Cardiac fibroblast (primary cell): ENCODE results near the gene FMN1.

ENCODE experiments used
- DNase-seq, 2 donors: peaks; one replicate each; pipeline versions ENCODE4 v3.0.0 to v3.0.0-alpha.2; 2010; ENCODE audit warnings: low read depth in 2 of 2
- H3K4me3 ChIP-seq, 2 donors: replicated peaks in 1 of 2; 1 replicate in 1 of 2; 2 replicates in 1 of 2; pipeline ENCODE4 v1.5.1; 2011; ENCODE audit warnings: low read depth in 2 of 2, low read length in 2 of 2, mild to moderate bottlenecking in 2 of 2, moderate library complexity in 1 of 2
- TF ChIP-seq, protein P1 (sequence below): IDR thresholded peaks from one replicate; pipeline ENCODE4 v1.5.1; 2011; ENCODE audit warnings: low read depth, mild to moderate bottlenecking, low read length, inconsistent platforms

The FMN1 gene

DNA sequence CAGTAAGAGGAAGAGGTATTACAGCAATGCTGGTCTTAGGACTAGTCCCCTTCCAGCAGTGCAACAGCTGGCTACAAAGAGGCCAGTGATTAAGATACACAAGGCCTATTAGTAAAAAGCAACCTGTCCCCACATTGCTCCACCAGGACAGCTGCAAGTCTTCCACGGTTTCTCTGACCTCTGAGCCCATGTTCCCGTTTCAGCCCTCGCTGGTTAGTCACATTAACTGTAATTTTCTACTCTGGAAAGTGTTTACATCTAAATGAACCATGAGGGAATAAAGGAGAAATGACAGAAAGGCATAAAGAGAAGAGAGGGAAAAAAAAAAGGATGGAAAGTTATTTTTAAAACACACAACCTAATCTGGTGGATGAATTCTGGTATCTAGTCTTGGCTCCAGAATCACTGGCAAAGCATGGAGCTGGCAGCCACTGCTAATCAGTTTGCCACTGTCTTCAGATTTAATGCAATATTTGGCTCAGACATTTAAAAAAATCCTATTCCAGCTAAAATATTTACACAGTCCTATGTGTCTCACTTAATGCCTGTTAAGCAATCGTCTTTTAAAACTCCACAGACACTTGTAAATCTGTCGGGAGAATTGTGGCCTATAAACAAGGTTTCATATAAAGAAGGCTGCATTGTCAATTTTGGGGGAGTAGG lies 321.8 kb downstream of the FMN1 start:
- DNase-seq, result peak; percentile 50 to 87
- TF ChIP-seq, protein P1, sequence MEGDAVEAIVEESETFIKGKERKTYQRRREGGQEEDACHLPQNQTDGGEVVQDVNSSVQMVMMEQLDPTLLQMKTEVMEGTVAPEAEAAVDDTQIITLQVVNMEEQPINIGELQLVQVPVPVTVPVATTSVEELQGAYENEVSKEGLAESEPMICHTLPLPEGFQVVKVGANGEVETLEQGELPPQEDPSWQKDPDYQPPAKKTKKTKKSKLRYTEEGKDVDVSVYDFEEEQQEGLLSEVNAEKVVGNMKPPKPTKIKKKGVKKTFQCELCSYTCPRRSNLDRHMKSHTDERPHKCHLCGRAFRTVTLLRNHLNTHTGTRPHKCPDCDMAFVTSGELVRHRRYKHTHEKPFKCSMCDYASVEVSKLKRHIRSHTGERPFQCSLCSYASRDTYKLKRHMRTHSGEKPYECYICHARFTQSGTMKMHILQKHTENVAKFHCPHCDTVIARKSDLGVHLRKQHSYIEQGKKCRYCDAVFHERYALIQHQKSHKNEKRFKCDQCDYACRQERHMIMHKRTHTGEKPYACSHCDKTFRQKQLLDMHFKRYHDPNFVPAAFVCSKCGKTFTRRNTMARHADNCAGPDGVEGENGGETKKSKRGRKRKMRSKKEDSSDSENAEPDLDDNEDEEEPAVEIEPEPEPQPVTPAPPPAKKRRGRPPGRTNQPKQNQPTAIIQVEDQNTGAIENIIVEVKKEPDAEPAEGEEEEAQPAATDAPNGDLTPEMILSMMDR, result no peak
- no peak overlapping the region for H3K4me3 ChIP-seq

- DNase-seq, result no peak
- H3K4me3 ChIP-seq, result no peak overlapping the region
- TF ChIP-seq, protein P1, result no peak
Measured at GRCh38 chr15:32871883-32872282, 322.6 kb downstream of the FMN1 start.

DNA sequence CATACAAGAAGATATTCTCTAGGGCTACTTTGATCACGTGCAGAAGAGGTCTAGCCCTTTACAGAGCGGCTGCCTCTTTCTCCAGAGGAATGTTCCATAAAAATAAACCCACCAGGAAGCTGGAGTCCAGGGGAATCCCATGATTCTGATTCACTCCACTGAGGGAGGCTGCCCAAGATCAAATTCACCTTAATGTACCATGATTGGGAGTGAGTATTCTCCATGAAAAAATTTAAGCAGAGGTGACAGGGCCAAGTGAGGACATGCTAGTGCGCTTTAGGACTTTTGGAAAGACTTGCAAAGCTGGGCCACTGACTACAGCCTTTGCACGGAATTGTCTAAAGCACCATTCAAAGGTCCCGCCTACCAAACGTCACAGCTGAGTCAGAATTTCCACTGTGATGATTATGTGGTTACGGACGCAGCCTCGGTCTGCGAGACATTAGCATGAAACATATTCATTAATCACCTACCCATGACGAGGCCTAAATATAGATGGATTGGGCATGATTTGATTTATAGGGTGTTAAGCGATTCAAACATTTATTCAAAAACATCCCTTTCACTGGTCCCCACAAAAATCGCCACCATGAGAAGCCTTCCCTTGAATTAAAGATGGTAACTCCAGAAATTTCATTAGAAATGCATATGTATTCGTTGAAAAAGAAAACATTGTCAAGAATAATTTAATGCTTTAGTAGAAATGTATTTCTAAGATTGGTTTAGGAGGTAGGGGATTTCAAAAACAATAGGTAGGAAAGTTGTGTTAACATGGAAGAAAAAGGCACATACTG lies 324.1 kb downstream of the FMN1 start:
- TF ChIP-seq, protein P1, result no peak
- H3K4me3 ChIP-seq, result no peak overlapping the region
- peak; percentile 92 to 98 for DNase-seq

- no peak for DNase-seq
- TF ChIP-seq, protein P1, result no peak
- H3K4me3 ChIP-seq, result no peak overlapping the region
Measured at GRCh38 chr15:32869776-32870175, 324.7 kb downstream of the FMN1 start.

DNA sequence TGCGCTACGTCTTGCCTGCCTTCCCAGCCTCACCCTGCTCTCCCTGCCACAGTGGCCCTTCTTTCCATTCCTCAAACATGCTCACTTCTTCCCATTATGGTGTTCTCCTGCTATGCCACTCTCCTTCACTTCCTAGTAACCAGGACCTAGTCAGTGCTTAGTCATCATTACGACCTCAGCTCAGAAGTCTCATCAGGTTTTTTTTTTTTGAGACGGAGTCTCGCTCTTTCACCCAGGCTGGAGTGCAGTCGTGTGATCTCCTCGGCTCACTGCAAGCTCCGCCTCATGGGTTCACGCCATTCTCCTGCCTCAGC lies 327.2 kb downstream of the FMN1 start:
- H3K4me3 ChIP-seq, result no peak overlapping the region
- DNase-seq, result peak; percentile 75 to 93
- TF ChIP-seq, protein P1, result no peak

- no peak overlapping the region for H3K4me3 ChIP-seq
- TF ChIP-seq, protein P1, result no peak
- DNase-seq, result no peak
Measured at GRCh38 chr15:32866454-32867312, 327.8 kb downstream of the FMN1 start.
